Globus pallidus (tissue), 1 donor: Measurements from ENCODE around the gene RBM19.

ENCODE experiments used
- DNase-seq: peaks from one replicate; pipeline ENCODE4 v3.0.0-alpha.2; 2015; ENCODE audit warnings: low spot score

The RBM19 gene

GRCh38 chr12:113932381-113933196, 33.5 kb downstream of the RBM19 start:
- DNase-seq = peak; percentile 94

DNA sequence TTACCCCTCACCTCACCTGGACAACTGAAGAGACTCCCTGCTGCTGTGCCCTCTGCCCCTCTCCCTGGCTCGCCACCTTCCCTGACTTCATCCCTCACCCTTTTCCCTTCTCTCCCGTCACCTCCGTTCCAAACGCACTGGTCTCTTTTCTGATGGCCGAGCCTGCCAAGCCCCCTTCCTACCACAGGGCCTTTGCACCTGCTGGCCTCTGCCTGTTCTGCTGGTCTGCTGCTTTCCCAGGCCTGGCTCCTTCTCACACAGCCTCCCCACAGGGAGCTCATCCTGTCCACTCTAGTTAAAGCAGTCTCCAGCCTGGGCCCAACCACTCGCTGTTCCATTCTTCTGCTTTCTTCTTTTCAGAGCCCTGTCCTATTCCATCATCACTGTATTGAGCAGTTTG, 34.6 kb downstream of the RBM19 start:
- no peak for DNase-seq

GRCh38 chr12:113930249-113930648, 35.9 kb downstream of the RBM19 start:
- no peak for DNase-seq

DNA sequence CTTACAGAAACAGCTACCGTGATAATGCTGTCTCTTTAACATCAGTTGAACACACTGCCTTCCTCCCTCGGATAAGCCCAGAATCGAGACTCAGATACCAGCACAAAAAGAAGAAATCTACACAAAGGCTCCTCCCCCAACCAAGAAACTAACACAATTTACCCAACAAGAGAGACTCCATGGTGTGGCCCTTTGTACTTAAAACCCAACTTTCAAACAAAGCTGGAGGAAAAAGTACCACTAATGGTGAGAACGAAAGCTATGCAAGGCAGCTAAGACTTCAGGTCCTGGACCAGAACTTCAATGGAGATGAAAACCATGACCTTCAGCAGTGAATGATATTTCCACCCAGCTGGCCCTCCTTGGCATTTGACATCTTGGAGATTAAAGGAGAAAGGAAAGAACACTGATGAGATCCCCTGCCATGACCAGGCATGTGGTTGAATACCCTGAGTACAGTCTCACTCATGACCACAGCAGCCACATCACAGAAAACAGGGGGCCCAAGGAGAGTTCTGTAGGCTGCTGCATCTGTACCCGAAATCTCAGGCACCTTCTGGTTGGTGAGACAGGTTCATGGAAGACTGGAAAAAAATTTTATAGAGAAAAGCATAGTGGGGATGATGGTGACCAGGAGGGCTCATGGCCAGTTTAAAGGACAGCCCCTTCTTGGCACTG, 36.7 kb downstream of the RBM19 start:
- no peak for DNase-seq

DNA sequence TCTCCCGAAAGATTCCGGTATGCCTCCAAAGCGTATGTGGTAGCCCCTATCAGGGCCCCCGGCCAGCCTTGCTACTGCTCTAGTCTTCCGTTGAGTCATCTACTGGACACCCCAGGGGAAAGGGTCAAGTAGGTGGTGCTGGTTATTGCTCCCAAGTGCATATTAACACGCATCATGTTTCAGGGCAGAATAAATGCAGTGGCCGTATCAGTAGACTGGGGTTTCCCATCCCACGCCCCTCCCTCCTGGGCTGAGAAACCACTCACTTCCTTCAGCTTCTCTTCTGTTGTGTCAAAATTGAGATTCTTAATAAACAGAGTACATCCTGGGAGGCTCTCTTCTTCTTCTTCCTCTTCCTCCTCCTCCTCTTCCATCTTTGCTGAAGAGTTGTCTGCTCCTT, 39.3 kb downstream of the RBM19 start:
- no peak for DNase-seq

GRCh38 chr12:113924341-113924740, 41.8 kb downstream of the RBM19 start:
- DNase-seq = no peak

DNA sequence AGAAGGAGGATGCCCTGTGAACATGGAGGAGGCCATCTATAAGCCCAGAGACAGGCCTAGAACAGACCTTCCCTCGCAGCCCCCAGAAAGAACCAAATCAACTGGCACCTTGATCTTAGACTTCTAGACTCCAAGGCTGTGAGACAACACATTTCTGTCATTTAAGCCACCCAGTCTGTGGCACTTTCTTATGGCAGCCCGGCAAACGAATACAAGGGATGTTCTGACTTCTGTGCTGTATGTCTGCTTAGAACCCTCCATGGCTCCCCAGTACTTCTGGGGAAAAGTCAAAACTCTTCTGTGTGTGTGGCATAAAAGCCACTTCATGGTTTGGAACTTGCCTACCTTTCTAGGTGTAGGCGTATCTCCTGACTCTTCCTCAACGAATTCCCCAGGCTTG, 42.9 kb downstream of the RBM19 start:
- DNase-seq = no peak

DNA sequence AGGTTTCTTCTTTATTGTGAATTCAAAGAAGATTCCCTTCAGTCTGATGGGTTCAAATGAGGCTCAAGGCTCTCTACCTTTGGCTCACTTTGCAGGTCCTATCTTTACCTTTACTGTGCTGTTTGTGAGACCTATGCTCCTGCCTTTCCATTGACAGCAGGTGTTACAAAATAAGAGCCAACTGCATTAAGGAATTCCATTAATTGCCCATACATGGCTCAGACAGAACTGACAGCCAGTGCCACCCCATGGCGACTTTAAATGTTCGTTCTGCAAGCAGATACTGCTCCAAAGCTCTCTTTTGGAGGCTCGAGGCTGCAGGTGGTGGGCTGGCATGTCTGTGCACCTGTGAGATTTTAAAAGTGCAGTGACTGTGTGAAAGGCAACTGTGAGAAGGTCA, 44.7 kb downstream of the RBM19 start:
- no peak for DNase-seq

DNA sequence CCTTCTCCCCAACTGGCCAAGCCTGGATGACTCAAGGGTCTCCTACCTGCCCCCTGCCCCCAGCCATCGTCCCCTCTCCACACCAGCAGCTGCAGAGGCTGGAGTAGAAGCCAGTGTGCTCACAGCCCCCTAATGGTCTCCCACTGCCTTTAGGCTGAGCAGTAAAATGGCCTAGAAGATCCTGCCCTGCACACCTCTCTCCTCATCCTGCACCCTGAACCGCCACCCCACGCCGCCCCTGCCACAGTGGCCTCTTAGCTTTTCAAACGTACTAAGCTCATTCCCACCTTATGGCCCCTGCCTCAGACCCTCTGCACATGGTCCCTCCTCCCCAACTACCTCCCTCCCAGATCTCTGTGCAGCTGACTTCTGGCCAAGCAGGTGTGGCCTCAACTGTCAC, 46.3 kb downstream of the RBM19 start:
- no peak for DNase-seq

DNA sequence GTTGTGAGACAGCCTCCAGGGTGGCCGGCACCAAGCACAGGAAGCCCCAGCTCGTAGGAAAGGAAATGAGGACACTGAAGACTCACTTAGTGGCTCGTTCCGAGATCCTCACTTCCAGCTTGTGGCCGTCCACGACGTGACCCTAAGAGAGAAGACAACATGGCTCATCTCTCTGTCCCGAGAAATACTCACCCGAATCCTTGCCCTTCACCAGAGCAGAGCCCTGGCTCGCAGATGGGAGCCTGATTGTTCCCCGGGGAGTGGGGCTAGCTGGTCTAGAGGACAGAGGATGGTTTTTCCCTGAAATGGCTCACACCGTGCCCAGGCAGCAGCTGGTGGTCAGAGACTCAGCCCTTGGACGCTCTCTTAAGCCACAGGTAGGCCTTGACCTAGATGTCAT, 47.8 kb downstream of the RBM19 start:
- DNase-seq = no peak

DNA sequence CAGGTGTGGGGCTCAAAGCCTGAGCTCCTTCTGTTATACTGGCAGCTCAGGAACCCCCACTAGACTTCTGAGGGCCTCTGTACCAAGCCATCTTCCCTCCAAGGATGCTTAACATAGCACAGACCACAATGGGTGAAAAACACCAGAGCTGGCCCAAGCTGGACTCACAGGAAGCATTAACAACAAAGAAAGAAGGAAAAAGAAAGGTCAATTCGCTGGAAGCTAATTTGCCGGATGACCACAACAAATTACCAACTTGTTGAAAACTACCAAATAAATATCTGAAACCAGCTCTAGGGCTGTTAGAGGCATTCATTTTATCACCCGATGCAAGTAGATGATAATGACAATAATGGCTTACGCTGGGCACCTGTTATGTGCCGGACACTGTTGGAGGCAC, 48.7 kb downstream of the RBM19 start:
- DNase-seq = no peak

DNA sequence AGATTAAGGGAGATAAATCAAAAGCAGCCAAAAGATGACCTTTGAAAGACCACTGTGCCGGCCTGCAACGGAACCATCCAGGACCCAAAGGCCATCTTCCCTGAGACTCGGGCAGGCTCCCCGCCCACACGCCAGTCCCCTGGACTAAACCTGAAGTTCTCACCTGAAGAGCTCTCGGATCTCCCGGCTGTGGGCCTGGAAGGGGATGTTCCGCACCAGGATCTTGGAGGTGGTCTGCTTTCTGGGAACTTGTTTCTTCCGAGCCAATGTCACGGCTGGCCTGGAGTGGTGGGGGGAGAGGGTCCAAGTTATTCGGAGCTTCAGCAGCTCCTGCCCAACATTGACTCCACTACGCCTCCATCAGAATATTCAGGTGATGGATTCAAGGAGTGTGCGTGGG, 51.3 kb downstream of the RBM19 start:
- DNase-seq = no peak

DNA sequence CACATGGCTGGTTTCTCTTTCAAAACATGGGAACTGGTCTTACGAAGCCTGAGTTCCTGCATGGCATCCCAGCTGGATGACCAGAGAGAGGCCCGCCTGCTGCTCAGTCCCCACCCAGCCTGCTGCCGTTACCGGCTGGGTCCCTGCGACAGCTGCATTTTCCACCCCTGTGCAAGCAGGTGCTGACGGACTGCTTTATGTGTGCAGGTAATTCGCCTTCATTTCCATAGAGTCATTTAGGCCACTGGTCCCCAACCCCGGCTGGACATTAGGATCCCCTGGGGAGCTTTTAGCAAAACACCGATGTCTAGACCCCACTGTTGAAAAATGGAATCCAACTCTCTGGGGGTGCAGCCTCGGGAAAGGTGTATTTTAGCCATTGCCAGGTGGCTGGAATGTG, 51.9 kb downstream of the RBM19 start:
- DNase-seq = no peak

DNA sequence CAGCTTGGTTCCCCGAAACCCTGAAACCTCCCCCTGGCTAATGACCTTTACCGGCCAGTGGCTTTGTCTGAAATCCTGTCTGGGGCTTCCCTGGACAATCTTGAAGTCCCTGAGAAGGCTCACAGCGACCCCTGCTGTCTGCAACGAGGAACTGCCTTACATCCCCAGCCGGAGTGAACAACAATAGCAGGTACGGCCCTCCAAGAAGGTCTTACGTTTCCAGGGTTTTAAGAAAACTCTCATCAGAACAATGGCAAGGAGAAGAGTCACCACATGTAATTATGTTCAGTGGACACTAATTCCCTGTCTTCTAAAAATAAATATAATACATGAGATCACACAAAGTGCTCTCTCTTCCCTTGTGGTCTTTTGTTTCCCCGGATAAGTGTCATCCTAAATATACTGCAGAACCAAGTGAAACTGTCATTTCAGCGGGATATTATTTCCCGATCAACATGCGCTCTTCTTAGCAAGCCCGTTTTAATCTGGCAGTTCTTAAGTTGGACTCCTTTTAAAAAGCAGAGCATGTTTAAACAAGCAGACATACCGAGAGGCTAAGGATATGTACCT, 53.3 kb downstream of the RBM19 start:
- DNase-seq = peak; percentile 68

DNA sequence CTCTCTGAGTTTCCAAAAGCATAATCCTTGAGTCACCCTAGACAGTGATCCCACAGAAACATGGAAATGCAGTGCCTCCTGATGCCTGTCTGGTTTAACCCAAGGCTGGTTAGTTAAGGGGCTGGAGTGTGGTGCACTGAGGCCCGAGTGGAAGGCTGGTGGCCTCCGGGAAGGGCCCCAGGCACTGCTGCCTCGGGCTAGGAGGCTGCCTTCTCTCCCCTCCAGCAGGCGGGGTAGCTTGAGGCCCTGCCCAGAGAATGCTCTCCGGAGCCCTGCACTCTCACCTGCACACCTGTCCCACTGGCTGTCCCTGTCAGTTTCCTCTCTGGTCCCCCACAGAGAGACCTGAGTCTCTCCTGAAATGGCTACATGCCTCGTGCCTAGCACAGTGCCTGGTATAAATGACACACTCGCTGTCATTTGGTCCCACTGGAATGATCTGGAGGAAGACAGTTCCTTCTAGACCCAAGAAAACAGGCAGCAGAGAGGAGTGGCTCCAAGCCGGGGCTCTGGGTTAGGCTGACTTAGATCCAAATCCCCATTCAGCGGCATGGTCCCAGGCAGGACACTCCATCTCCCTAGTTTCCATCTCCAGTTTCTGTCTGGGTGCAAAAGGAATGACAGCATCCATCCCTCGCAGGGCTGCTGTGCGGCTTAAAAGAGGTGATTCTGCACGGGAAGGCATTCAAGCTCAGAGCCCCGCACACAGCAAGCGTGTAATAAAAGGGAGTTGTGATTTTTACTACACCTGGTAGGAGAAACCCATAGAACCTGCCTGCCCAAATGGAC, 54.0 kb downstream of the RBM19 start:
- no peak for DNase-seq

DNA sequence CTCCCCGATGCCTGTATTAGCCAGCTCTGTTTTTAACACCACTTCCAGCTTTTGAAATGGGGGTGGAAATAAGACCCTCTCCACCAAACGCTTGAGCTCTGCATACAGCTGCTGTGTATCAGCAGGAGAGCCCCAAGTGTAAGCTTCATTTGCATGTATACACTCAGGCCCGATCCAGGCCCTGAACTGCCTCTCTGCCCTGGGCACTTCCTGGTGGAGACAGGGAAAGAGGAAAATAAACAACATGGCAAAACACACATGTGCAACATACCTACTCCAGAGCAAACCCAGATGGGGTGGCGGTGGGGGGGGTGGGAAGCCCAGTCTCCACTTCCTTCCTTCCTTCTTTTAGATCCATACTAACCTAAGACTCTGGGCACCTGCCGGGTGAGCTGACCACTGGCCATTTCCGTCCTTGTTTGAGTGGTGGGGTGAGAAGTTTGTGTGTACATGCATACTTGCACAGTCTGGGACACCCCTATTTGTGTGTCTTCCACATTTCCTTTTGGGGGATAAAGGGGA, 55.3 kb downstream of the RBM19 start:
- DNase-seq = no peak

- DNase-seq = no peak
These were observed 56.2 kb downstream of the RBM19 start for GRCh38 chr12:113909776-113910420.

GRCh38 chr12:113908584-113909100, 57.5 kb downstream of the RBM19 start:
- DNase-seq = no peak

- no peak for DNase-seq
These were observed 58.5 kb downstream of the RBM19 start for GRCh38 chr12:113907446-113908180.

- DNase-seq = no peak
These were observed 59.5 kb downstream of the RBM19 start for GRCh38 chr12:113906411-113907200.
